Activated CD4-positive, CD25-positive, alpha-beta regulatory T cell treated with anti-CD3 and anti-CD28 coated beads, Interleukin-2, amount 50 U/mL, for 16 hours (primary cell): Measurements from ENCODE around the gene MBOAT7.
"Not testable (repeated sequence)": the region's sequence is repeated elsewhere in the genome, so short reads cannot be mapped to it uniquely, and the experiment has no call there.

ENCODE experiments used
- DNase-seq: peaks from one replicate; pipeline ENCODE4 v3.0.0-alpha.2; 2020; ENCODE audit warnings: low read depth, low spot score

Gene MBOAT7

DNA sequence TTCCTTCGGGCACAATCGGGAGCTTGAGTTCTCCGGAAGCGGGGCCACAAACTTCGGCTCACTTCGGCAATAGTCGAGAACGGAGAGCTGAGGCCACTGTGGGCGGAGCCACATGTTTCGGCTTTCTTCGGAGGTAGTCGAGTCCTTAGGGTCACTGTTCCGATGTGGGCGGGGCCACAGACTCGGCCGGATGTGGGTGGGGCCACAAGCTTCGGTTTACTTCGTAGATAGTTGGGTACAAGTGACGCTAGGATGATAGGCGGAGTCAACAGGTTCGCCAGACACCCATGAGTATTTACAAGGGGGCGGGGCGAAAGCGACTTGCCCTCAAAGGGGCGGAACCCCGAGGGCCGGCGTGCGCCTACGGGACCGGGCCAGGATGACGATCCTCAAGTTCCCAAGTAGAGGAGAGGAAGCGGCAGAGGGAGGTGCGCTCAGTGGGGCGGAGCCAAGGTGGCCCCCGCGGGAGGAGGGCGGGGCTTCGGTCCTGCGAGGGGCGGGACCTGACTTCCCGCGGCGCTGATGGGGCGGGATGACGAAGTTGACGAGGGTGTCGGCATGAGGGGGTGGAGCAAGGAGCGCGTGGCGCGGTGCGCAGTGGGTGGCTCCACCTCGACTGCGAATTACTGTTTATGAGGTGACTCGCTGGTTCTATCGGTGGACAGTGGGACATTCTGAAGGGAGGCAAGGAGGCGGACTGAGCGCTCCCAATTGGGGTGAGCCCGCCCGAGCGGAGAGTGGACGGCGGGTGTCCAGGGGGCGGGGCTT, 539 bp upstream of the MBOAT7 start:
- DNase-seq = peak; percentile 100

DNA sequence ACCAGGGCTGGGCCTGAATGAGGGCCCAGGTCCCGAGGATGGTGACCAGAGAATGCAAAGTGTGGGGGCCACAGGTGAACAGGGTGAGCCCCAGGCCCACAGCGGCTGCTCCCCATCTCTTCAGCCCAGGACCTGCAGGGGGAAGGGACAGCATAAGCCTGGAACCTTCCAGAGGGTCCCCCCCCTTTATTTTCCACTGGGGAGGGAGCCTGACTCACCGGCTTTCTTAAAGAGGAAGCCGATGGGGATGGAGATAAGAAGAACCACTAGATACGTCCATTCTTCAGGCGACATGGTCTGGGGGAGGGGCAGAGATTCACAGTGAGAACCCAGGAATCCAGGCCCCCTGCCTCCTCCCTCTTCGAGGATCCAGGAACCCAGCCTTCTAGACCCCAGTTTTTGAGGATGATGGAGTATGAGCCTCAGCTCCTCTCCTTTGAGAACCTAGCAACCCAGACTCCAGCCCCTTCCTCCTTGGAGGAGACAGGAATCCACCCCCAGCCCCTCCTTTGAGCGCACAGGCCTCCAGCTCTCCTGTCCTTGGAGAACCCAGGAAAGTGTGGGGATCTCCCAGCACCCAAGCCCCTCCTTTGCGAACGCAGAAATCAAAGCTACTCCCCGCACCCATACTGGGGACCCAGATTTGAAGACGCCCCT, 1.0 kb downstream of the MBOAT7 start:
- no peak for DNase-seq

DNA sequence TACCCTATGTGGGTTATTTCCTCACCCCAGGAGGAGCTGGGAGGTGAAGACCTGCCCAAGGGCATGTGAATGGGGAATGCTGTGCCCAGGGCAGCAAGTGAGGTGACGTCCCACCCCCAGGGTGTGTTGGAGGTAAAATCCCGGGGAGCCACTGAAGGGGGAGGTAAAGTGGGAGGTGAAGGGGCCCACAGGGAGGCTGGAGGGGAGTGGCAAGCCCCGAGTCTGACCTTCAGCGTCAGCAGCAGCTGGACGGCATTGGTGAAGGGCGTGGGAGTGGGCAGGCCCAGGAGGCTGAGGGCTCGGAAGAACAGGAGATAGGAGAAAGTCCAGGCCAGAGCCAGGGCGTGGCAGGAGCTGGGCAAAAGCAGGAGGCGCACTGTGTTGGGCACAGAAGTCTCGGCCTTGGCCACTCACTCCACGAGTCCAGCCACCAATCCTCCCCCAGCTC, 2.4 kb downstream of the MBOAT7 start:
- no peak for DNase-seq

DNA sequence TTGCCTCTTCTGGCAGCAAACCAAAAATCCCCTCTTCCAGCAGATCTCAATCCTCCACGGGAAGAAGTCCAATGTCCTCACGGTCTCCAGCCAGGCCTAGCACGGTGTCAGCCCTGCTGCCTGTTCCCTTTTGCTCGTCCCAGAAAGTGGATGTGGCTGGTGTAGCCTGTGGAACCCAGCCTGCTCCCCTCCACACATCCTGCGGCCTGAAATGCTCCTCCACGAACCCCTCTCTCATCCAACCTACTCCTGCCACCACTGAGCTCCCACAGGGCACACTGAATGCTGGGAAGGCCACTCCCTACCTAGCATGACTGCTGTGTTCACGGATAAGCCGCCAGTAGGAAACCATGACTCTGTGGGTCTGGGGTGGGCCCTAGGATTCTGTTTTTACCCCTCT, 3.0 kb downstream of the MBOAT7 start:
- no peak for DNase-seq

DNA sequence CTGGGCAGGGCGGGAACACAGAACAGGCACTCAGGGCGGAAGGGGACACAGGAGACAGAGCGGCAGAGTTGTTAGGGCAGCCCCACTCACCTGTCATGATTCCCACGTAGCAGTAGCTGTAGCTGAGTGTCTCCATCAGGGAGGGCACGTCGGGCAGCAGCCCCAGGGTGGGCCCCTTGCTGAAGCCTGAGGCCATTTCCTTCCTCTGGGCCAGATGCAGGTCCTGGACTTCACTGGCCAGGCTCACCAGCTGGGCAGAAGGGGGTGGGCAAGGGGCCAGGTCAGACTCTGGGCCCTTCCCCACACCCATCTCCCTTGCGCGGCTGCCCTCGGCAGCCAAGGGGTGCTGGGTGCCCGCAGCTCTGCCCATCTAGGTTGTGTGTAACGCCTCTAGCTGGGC, 5.9 kb downstream of the MBOAT7 start:
- no peak for DNase-seq

DNA sequence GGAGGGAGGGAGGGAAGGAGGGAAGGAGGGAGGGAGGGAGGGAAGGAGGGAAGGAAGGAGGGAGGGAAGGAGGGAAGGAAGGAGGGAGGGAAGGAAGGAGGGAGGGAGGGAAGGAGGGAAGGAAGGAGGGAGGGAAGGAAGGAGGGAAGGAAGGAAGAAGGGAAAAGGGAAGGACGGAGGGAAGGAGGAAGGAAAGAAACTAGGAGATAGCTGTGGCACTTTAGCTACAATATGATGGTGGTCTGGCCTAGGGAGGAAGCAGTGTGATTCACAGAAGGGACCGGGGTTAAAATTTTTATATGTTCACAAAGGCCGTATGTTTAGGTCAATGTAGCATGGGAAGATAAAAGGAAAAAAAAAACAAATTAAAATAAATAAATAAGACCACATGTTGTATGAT, 7.5 kb downstream of the MBOAT7 start:
- not testable (repeated sequence) for DNase-seq

DNA sequence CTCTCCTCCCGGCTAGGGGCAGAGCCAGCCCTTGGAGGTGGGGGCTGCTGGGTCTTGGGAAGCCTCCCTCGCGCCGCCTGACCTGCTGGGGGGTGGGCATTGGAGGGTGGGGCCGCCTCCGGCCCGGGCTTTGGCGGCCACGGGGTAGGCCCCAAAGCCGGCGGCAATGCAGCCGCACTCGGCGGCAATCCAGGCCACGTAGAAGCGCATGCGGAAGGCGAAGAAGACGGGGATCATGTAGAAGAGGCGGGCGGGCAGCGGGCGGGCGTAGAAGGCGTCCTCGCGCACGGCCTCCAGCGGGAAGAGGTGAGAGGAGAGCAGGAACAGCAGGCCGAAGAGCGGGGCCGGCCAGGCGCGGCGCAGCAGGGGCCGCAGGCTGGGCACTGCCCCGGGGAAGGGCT, 8.7 kb downstream of the MBOAT7 start:
- DNase-seq = no peak

DNA sequence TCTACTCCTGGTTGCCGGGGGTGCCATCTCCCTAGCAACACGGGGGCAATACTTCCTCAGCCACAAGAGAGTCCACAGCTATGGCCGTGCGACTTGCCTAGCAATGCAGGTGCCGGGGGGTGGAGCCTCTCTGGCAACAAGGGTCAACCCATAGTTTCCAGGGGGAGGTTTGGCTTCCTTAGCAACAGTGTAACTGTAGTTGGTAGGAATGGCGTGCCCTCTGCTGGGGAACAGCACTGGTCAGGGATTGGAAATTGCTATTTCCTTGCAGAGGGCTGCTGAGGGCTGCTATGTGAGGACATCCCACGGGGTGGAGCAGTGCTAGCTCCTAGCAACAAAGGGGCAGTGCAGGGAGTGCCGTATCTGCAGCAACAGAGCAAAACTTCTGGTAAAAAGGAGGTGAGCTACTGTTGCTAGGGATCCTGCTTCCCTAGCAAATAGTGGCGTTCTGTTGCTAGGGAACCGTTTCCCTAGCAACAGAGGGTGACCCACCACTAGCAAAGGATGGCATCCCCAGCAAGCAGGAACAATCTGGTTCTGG, 9.4 kb downstream of the MBOAT7 start:
- DNase-seq = no peak

DNA sequence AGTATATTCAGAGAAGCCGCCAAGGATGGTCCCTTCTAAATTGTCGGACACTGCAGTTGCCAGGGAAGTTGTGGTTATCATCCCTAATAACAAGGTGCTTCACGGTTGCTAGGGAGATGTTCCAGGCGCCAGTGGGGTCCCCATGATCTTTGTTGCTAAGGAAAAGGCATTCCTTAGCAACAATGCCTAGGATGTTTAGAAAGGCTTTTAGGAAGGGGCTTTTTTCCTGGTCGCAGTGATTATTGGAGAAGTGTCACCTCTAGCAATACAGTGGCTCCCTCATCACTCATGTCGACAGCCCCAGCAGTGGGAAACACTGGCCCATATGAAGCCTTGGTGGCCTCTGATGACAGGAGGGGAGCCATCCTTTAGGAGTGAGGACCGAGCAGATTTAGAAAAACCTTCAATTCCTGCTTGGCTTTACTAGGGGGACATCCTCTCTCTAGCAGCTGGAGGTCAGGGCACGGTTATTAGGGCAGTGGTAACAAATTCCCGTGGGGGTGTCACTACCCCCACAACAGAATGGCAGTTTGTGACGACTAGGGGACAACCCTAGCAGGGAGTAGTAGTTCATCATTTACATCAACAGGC, 10.0 kb downstream of the MBOAT7 start:
- no peak for DNase-seq

DNA sequence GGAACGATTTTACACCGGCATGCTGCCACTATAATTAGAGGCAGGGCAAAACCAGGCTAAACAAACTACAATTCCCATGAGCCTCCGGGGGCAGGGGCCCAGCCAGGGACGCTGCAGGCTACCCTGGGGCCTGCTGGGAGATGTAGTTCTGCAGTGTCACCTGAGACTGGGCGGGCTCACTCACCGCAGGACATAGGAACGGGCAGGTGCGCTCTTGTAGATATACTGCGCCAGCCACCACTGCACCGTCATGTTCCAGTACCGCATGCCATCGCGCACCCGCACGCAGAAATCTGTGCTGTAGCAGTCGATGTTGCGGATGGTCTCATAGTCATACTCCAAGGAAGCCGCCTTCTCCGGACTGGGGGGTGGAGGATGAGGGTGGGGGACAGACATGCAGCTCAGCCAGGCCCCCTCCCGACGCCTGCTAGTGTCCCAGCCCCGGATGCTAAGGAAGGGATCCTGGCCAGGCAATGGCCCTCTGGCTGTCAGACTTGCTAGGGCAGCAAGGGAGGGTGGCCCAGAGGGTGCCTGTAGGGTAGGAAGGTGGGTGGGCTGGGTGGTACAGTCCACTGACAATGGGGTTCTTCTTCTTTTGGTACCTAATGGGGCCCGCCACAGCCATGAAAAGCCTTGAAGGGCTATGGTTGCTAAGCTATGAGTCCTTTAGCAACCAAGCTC, 10.7 kb downstream of the MBOAT7 start:
- no peak for DNase-seq

DNA sequence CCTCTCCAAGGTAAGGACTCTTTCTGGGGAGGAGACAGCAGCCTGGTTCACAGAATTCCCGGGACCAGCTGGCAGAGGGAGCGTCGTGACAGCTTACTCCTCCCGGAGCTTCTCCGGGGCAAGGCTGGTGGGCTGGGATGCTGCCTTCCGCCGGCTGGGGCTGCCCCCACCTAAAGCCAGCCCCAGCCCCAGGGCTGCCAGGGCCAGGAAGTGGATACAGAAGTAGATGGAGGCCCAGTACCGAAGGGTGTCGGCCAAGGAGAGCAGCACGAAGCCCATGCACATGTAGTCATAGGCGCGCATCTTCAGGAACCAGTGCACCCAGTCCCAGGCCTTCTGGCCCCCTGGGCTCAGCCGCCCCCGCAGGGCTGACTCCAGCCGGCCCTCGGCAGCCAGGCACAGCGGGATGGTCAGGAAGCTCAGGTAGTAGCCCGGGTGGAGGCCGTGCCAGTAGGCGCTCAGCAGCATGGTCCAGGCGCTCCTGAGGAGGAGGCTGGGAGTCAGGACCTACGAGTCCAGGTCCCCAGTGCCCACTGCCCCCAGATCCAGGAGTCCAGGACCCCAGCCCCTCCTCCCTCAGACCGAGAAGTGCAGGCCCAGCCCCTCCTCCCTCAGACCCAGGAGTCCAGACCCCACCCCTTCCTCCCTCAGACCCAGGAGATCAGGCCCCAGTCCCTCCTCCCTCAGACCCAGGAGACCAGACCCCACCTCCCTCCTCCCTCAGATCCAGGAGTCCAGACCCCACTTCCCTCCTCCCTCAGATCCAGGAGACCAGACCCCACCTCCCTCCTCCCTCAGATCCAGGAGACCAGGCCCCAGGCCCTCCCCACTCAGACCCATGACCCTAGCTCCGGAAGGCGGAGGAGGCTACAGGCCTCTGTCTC, 15.2 kb downstream of the MBOAT7 start:
- DNase-seq = no peak

DNA sequence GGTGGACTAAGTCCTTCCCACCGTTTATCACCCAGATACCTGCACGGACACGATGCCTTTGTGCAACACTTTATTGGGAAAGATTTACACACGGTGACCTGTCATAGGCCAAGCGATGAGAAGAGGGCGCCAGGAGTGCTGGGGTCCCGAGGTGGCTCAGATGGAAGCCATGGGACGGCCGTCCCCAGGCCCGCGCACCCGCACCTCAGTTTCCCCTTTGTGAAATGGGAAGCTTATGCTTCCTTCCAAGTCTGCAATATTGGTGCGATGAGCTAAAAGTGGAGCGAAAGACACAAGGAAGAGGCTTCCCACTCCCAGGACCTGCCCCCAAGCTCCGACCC, 16.1 kb downstream of the MBOAT7 start:
- no peak for DNase-seq

DNA sequence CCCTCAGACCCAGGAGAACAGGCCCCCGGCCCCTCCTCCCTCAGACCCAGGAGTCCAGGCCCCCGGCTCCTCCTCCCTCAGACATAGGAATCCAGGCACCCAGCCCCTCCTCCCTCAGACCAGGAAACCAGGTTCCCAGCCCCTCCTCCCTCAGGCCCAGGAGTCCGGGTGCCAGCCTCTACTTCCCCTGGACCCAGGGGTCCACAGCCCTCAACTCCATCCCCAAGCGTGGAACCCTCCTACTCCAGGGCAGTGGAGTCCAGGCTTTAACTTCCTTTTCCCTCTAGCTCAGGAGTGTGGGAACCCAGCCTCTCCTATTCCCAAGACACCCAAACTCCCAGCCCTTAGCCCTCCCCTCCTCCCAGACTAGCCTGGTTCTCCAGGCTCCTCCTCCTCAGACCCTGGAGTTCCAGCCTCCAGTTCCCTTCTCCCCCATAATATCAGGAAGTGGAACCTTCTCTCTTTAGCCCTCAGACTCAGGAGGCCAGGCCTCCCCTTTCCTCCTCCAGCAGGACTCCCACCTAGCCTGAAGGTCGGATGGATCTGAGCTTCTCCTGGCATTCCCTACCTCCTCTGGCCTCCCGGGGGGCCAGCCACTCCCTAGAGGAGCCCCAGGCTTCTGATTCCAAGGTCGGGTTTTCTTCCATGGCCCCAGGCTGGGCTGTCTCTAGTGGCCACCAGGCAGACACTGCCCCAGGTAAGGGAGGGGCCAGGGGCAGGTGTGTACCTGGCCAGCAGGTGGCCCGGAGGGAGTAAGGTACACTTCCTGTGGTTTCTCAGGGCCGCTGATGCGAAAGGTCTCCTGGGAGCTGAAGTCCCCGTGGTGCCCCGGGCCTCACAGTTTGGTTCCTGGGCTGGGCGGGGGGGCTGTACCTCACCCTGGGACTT, 16.7 kb downstream of the MBOAT7 start, which contains the start of gene TMC4:
Gene TMC4, minus strand, starts transcription at position 690 of the 888 bp plus-strand sequence. Its CDS starts 43 bp downstream, at position 647.
- no peak for DNase-seq

DNA sequence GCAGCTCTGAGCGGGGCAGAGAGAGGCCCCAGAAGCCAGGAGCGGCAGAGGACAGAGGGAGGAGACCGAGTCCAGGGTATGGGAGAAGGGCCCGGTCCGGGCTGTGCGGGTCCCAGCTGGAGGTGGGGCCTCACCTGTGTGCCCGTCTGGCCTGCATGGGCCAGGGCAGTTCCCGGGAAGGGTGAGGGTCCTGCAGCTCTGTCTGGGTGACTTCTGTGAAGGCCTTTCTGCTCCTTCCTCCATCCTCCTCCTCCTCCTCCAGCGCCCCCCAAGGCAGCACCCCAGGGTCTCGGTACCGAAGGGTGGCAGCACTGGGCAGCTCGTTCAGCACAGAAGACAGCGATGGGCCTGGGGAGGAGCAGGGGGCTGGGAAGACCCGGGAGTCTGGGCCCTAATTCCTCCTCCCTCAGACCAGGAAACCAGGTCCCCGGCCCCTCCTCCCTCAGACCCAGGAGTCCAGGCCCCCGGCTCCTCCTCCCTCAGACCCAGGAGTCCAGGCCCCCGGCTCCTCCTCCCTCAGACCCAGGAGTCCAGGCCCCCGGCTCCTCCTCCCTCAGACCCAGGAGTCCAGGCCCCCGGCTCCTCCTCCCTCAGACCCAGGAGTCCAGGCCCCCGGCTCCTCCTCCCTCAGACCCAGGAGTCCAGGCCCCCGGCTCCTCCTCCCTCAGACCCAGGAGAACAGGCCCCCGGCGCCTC, 17.5 kb downstream of the MBOAT7 start:
- not testable (repeated sequence) for DNase-seq

DNA sequence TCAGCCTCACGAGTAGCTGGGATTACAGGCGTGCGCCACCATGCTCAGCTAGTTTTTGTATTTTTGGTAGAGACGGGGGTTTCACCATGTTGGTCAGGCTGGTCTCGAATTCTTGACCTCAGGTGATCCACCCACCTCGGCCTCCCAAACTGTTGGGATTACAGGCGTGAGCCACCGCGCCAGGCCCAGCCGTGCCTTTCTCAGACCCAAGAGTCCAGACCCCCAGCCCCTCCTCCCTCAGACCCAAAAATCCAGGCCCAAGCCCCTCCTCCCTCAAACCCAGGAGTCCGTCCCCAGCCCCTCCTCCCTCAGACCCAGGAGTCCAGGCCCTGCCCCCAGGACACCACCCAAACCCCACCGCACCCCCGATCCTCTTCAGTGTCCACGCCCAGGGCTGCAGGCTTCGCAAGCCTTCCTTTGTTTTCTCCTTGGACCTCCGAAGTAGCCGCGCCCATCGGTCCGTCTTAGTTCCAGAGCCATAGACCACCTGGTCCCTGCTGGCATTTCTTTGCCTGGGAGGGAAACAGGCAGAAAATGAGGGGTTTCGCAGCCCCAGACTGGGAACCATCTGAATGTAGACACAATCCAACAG, 20.1 kb downstream of the MBOAT7 start:
- no peak for DNase-seq

DNA sequence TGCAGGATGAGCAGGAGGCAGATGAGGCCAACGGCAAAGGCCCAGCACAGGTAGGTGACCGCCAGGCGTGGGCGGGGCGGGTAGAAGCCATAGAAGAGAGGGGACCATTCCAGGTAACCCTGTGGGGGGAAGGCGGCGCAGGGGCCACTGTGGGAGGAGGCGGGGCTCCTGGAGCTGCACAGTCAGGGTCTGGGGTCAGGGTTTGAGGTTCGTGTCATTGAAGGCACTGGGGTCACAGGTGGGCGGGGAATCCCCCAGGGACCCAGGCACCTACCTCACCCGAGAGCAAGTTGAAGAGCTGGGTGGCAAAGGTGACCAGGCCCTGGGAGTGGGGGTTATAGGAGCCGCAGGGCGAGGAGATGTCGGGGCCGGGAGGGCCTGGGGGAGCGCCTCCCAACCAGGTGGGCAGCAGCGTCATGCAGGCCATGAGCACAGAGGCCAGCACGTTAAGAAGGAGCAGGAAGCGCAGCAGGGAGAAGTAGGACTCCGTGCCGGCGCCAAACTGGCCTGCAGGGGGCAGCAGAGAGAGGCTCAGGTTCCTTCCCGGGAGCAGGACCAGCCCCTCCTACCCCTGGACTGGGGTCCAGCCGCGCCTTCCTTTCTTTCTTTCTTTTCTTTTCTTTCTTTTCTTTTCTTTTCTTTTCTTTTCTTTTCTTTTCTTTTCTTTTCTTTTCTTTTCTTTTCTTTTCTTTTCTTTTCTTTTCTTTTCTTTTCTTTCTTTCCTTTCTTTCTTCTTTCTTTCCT, 21.0 kb downstream of the MBOAT7 start:
- DNase-seq = peak; percentile 75

DNA sequence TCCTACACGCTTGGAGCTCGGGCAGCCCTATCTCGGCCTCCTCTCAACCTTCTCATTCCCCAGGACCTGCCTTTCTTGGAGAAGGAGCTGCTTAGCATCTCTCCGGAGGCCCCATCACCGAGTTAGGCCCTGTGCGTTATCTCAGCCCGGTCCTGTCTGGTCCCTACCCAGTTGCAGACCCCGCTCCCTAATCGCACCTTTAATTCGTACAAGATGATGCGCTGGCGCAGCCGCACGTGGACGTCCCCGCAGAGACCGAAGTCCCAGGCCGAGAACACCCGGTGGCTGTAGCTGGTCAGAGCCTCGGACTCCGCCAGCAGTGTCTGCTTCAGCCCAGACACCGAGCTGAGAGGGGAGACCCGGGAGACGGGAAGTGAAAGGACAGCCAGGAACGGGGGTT, 24.2 kb downstream of the MBOAT7 start:
- no peak for DNase-seq

DNA sequence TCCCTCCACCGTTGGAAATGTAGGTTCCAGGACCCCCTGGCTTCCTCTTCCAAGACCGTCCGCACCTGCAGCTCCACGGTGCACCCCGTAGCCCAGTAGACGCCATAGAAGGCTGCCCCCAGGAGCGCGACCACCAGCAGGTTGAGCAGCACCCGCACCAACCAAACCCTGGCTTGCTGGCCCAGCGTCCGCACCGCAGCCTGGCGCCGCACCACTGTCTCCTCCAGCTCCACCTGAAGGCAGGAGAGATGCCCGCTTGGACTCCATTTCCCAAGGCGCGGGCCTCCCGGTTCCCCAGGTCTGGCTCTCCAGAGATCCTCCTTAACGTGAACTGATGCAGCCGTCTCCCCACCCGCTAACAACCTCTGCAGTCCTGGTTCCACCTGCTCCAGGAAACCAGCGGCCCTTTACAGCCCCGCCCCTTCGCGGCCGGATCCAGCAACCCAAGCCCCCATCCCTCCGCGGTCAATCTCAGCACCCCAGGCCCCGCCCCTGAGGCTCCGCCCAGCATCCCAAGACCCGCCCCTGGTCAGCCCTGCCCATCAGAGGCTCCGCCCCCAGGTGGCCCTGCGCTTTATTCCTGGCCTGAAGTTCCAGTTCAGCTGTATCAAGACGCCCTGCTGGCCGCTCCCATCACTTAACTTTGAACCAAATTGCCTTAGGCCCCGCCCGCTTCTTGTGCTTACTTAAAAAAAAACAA, 24.9 kb downstream of the MBOAT7 start:
- no peak for DNase-seq
